GM21515 (cell line): Measurements from ENCODE around the gene TUBA3E.
"Not testable (repeated sequence)": the region's sequence is repeated elsewhere in the genome, so short reads cannot be mapped to it uniquely, and the experiment has no call there.

Experiments used
- ATAC-seq: cut with Tn5 transposase; IDR thresholded peaks from one replicate; pipeline ENCODE4 v1.9.1; 2021; ENCODE audit not compliant: unreplicated experiment

TUBA3E gene

GRCh38 chr2:130150181-130151144 is 47.8 kb downstream of the TUBA3E start:
- no peak for ATAC-seq

DNA sequence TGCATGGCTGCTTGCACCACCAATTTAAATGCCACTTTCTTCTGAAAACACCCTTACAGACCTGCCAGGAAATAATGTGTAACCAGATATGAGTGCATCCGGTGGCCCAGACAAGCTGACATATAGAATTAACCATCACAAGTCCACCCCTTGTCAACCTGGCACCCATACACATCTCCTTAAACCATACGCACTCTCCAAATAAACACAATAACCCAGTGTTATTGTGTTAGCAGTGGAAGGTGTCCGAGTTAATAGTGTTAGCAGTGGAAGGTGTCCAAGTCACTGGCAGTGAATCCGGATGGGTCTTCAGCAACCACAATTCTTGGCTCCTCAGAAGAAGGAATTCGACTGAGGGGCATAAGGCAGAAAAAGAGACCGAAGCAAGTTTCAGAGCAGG is 49.7 kb downstream of the TUBA3E start:
- ATAC-seq = not testable (repeated sequence)

DNA sequence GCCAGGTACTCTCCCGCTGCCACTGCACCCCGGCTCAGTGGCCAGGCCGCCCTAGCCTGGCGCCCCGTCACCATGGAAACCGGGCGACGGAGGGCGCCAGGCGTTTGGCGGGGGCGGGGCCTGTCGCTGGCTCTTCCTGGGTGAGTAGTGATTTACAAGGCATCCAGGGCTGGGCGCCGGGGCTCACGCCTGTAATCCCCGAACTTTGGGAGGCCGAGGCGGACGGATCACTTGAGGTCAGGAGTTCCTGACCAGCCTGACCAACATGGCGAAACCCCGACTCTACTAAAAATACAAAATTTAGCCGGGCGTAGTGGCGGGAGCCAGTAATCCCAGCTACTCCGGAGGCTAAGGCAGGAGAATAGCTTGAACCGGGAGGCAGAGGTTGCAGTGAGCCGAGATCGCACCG is 53.2 kb downstream of the TUBA3E start, which contains the start of gene CCDC74B:
Gene CCDC74B, minus strand, starts transcription at position 107 of the 409 bp plus-strand sequence. CDS start 116 bp downstream, outside the sequence.
- ATAC-seq = peak; percentile 95

DNA sequence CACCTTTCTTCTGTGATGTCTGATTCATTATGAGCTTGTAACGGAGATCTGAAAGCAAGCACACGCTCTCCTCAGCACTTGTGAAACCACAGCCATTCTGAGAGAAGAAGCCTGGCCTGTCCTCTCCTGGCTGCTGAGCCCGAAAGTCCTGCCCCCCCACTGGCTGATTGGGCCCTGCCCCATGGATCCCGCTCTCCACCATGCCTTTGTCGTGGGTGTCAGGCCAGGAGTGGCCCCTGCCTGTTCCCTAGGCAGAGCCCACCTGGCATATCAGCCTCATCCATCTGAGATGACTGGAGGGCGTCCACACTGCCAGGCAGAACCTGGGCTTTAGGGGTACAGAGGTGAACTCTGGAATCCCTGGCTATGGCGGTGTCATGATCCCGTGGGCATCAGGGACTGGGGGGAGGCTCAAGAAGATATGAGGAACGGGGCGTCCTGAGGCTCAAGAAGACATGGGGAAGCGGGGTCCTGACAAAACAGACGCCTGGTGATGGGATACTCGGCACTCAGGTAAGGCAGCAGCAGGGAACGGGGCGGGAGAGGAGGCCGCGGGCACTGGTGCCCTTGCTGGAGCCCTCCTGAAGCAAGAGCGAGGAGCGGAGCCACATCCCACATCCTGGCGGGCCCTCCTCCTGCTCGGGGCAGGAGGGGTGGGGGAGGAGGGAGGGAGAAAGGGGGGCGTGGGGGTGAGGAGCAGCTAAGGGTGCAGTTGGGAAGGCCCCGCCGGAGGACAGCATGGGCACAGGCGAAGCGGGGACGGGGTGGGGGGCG is 54.8 kb downstream of the TUBA3E start:
- ATAC-seq = not testable (repeated sequence)

GRCh38 chr2:130142396-130143265 is 55.6 kb downstream of the TUBA3E start:
- not testable (repeated sequence) for ATAC-seq
